ENCODE measurements around the gene SPDYE4.

DNA sequence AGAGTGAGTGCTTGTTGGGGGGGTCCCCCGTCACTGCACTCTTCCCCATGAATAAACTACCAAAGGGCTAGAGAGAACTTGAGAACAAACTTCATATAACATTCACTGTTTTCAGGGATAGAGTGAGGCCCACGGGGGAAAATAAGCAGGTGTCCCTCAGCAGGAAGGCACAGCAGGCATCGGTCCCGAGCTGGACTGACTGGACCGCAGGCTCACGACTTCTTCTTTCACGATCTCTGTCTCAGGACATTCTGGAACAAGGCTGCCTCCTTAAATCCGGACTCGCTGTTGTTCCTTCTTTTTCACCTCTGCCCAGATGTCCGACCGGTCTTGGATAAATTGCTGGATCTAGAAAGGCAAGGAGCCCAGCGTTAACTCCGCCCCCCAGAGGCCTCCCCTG is 28.5 kb downstream of the SPDYE4 start:
- TF ChIP-seq, protein P1, sequence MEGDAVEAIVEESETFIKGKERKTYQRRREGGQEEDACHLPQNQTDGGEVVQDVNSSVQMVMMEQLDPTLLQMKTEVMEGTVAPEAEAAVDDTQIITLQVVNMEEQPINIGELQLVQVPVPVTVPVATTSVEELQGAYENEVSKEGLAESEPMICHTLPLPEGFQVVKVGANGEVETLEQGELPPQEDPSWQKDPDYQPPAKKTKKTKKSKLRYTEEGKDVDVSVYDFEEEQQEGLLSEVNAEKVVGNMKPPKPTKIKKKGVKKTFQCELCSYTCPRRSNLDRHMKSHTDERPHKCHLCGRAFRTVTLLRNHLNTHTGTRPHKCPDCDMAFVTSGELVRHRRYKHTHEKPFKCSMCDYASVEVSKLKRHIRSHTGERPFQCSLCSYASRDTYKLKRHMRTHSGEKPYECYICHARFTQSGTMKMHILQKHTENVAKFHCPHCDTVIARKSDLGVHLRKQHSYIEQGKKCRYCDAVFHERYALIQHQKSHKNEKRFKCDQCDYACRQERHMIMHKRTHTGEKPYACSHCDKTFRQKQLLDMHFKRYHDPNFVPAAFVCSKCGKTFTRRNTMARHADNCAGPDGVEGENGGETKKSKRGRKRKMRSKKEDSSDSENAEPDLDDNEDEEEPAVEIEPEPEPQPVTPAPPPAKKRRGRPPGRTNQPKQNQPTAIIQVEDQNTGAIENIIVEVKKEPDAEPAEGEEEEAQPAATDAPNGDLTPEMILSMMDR (IDR thresholded peaks at IDR 0.05) = no peak
- TF ChIP-seq POLR2A (IDR thresholded peaks at IDR 0.05) = no peak
